AG09309 (cell line): ENCODE data around the gene PALM3.

ENCODE experiments used
- DNase-seq: peaks from one replicate; pipeline ENCODE4 v3.0.0-alpha.2; 2010; ENCODE audit warnings: low read depth
- H3K4me3 ChIP-seq: 2 replicates; pipeline ENCODE4 v1.5.1; 2011; ENCODE audit warnings: mild to moderate bottlenecking, low read depth, low read length, moderate library complexity; ENCODE audit not compliant: control insufficient read depth
- CTCF ChIP-seq: IDR thresholded peaks from 2 replicates; pipeline ENCODE4 v1.5.1; 2011; ENCODE audit warnings: mild to moderate bottlenecking, low read depth, low read length, inconsistent platforms; ENCODE audit not compliant: insufficient read depth, control insufficient read depth; ENCODE audit errors: missing control alignments

The PALM3 gene

GRCh38 chr19:14006085-14006765, 55.7 kb downstream of the PALM3 start, which contains the start of gene RFX1:
TSS of gene RFX1 (minus strand) at chr19:14006320. CDS start at chr19:13993843, 12,477 bp downstream.
- DNase-seq, result peak; percentile 100
- H3K4me3 ChIP-seq, result peak within 1 kb of the TSS; percentile 77
- TF ChIP-seq CTCF, result no peak

GRCh38 chr19:14005349-14006084, 56.4 kb downstream of the PALM3 start:
- TF ChIP-seq CTCF, result no peak
- DNase-seq, result no peak
- H3K4me3 ChIP-seq, result peak overlapping the region; percentile 77

- peak overlapping the region; percentile 77 for H3K4me3 ChIP-seq
- DNase-seq, result no peak
- TF ChIP-seq CTCF, result no peak
These were observed 57.1 kb downstream of the PALM3 start for GRCh38 chr19:14004619-14005348.
